Measurements from ENCODE around the gene FIG4. TPM values are rescaled to one million over a fixed set of nuclear protein-coding genes. Genes with fewer than 3 reads are reported as not detected.

FIG4 gene
- polyA plus RNA-seq, 1 donor (not counting 4 experiments of a cell fraction or from before 2014, with no cell fraction given) = 12.8 TPM

DNA sequence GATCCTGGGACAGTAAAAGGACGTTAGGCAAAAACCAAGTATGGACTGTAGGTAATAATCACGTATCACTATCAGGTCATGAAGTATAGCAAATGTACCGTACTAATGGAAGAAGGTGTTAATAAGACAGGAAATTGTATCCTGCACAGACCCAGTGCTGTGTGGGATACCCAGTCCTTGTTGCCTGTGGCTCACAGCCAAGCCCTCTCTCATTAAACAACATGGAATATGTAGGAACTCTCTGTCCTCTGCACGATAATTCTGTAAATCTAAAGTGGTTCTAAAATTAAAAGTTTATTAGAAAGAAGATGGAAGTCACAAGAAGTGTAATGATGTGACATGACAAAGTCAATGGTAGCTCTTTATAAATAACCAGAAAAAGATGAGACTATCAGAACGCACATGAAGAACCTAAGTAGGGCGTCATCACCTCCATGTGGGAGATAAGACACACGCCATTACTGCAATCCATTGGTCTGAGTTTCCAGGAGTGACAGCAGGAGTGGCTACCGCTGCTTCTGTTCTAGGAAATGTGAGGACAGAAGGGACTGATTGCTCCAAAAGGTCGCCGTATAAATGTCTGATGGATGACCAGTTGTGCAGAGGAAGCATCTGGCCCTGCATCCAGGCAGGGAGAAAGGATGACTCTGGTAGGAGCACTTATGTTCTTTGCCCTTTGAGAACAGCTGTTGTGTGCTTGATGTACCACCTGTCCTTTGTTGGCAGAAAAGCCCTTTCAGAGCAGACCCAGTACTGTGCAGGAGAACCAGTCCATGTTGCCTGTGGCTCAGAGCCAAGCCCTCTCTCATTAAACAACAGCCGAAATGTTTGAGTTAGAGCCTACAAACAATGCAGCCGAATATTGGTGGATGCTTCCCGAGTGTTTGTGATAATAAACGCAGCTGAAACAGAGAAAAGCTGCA is 125.6 kb downstream of the FIG4 start:
- Histone ChIP-seq H3K4me2 (ENCODE audit: control insufficient read depth, extremely low read depth, insufficient read depth, low read depth, low read length) (no peak overlapping the region), H3K79me2 (ENCODE audit: control insufficient read depth, insufficient read depth, low read length) (no peaks in the 10 kb centered on the region), H3K9me3 (ENCODE audit: control insufficient read depth, low read depth, low read length) (no peaks in the 10 kb centered on the region), H3K9me1 (ENCODE audit: control insufficient read depth, extremely low read depth, insufficient read depth, low read length) (no peaks in the 10 kb centered on the region), H3K36me3 (ENCODE audit: control insufficient read depth in 2 of 2, extremely low read depth in 1 of 2, insufficient read depth in 2 of 2, low read length in 2 of 2) (no peaks in the 10 kb centered on the region), H4K20me1 (ENCODE audit: control insufficient read depth, extremely low read depth, insufficient read depth, low read length) (no peaks in the 10 kb centered on the region), H3K9ac (ENCODE audit: control insufficient read depth, extremely low read depth, insufficient read depth, low read length) (no peak overlapping the region), H2AFZ (ENCODE audit: control insufficient read depth, low read length) (no peak overlapping the region), H3K4me1 (ENCODE audit: control insufficient read depth, extremely low read depth, insufficient read depth, low read length) (no peaks in the 10 kb centered on the region), H3K27me3 (ENCODE audit: control insufficient read depth, extremely low read depth, insufficient read depth, low read length) (no peaks in the 10 kb centered on the region), H3K4me3 (ENCODE audit: control insufficient read depth in 2 of 3, extremely low read depth in 1 of 3, insufficient read depth in 2 of 3, low read depth in 1 of 3, low read length in 3 of 3) (no peak overlapping the region), H3K27ac (ENCODE audit: control insufficient read depth, insufficient read depth, low read length) (no peak overlapping the region)
- DNase-seq (ENCODE audit: low read depth, low spot score) = no peak
- no peak for FAIRE-seq
- TF ChIP-seq EZH2 (IDR thresholded peaks at IDR 0.05; ENCODE audit: low read length) (no peak), CTCF (optimal IDR thresholded peaks at IDR 0.05 in 1 of 3, IDR thresholded peaks at IDR 0.05 in 1 of 3, conservative IDR thresholded peaks at IDR 0.05 in 1 of 3; ENCODE audit: extremely low read depth in 1 of 3, insufficient read depth in 2 of 3, low read length in 3 of 3) (no peak)
- dilution Hi-C loops (cut with MboI; ENCODE audit: extremely low pct_ligation_motif_present, low sequenced_read_pairs) = no loop called here

DNA sequence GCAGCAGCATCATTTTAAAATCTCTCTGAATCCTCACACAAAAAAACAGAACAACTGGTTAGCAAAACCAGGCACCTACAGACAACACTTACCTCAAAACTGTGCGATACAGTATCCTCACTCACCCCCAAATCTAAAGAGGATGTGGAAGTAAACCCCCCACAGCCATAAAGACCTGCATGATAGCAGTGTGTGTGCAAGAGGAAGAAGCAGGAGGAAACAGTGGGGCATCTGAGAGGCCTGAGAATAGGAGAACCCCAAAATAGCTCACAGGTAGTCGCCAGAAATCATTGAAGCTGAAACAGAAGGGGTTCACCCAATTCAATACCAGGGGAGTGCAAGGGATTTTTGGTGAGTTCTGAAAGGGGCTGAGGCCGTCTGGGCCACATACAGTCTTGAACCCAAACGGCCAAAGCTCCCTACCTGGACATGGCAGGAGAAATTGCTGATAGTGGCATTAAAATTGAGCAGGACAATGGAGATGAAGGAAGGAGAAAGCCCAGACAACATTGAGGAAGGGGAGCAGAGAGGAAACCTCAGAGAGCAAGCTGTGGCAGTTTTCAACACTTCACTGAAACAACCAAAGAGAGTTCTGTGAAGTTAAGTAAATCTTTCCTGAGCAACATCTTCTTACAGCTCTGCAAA is 129.7 kb downstream of the FIG4 start:
- Histone ChIP-seq H3K9me1 (ENCODE audit: control insufficient read depth, extremely low read depth, insufficient read depth, low read length) (no peaks in the 10 kb centered on the region), H3K9me3 (ENCODE audit: control insufficient read depth, low read depth, low read length) (no peaks in the 10 kb centered on the region), H3K27ac (ENCODE audit: control insufficient read depth, insufficient read depth, low read length) (no peak overlapping the region), H3K4me1 (ENCODE audit: control insufficient read depth, extremely low read depth, insufficient read depth, low read length) (no peaks in the 10 kb centered on the region), H3K79me2 (ENCODE audit: control insufficient read depth, insufficient read depth, low read length) (no peaks in the 10 kb centered on the region), H3K9ac (ENCODE audit: control insufficient read depth, extremely low read depth, insufficient read depth, low read length) (no peak overlapping the region), H3K4me2 (ENCODE audit: control insufficient read depth, extremely low read depth, insufficient read depth, low read depth, low read length) (no peak overlapping the region), H3K36me3 (ENCODE audit: control insufficient read depth in 2 of 2, extremely low read depth in 1 of 2, insufficient read depth in 2 of 2, low read length in 2 of 2) (no peaks in the 10 kb centered on the region), H3K4me3 (ENCODE audit: control insufficient read depth in 2 of 3, extremely low read depth in 1 of 3, insufficient read depth in 2 of 3, low read depth in 1 of 3, low read length in 3 of 3) (no peak overlapping the region), H4K20me1 (ENCODE audit: control insufficient read depth, extremely low read depth, insufficient read depth, low read length) (no peaks in the 10 kb centered on the region), H2AFZ (ENCODE audit: control insufficient read depth, low read length) (no peak overlapping the region), H3K27me3 (ENCODE audit: control insufficient read depth, extremely low read depth, insufficient read depth, low read length) (no peaks in the 10 kb centered on the region)
- no peak for TF ChIP-seq CTCF (optimal IDR thresholded peaks at IDR 0.05 in 1 of 3, IDR thresholded peaks at IDR 0.05 in 1 of 3, conservative IDR thresholded peaks at IDR 0.05 in 1 of 3; ENCODE audit: extremely low read depth in 1 of 3, insufficient read depth in 2 of 3, low read length in 3 of 3)
- TF ChIP-seq EZH2 (IDR thresholded peaks at IDR 0.05; ENCODE audit: low read length) = no peak
- dilution Hi-C loops (cut with MboI; ENCODE audit: extremely low pct_ligation_motif_present, low sequenced_read_pairs) = no loop called here
- no peak for DNase-seq (ENCODE audit: low read depth, low spot score)
- no peak for FAIRE-seq
